Colonic mucosa (tissue), 4 donors: ENCODE measurements around the gene CCDC69. TPM values are rescaled to one million over a fixed set of nuclear protein-coding genes. Genes with fewer than 3 reads are reported as not detected.

Source experiments
- DNase-seq: peaks from one replicate; pipeline ENCODE4 v3.0.0-alpha.2; 2020
- H3K27ac ChIP-seq: fragments of 200-600 bp; one replicate; pipeline ENCODE4 v1.8.0; 2021
- H3K27me3 ChIP-seq: fragments of 200-600 bp; one replicate; pipeline ENCODE4 v1.8.0; 2021
- H3K36me3 ChIP-seq: fragments of 200-600 bp; one replicate; pipeline ENCODE4 v1.8.0; 2021
- H3K4me1 ChIP-seq: fragments of 200-600 bp; one replicate; pipeline ENCODE4 v1.8.0; 2021; ENCODE audit warnings: mild to moderate bottlenecking
- H3K4me3 ChIP-seq: fragments of 200-600 bp; one replicate; pipeline ENCODE4 v1.8.0; 2021
- H3K9ac ChIP-seq, 2 donors: one replicate each; pipeline ENCODE4 v1.7.0; 2013; ENCODE audit warnings: control low read depth in 2 of 2, low read depth in 2 of 2, low read length in 2 of 2
- H3K9me3 ChIP-seq: fragments of 200-600 bp; one replicate; pipeline ENCODE4 v1.8.0; 2021
- CTCF ChIP-seq: fragments of 200-600 bp; IDR thresholded peaks from one replicate; pipeline ENCODE4 v1.8.0; 2022; ENCODE audit warnings: antibody characterized with exemption, mild to moderate bottlenecking
- intact Hi-C: fragments of 100-400 bp; cut with DNase I; formaldehyde crosslinking; loops from one replicate; pipeline ENCODE4 v1.14.1; 2022
- total RNA-seq, 2 donors: library from RNA; stranded (reverse); fragmentation: NEBNext Ultra II Directional in 1 of 2; extraction: Animal tissue kit (Norgen Biotek cat#: 25700) in 1 of 2; gene quantifications; one replicate each; pipeline ENCODE4 v1.2.1, GENCODE V29; 2021
- donor health status: healthy.
- donor health status: DM: no; HTN: no; CAD: no.
- donor health status: DM: no; HTN: no; CAD: no.

Gene CCDC69
- total RNA-seq, 2 donors from 2014 or later = 4.2 to 23.8 TPM

- H3K4me3 ChIP-seq = no peak overlapping the region
- no peak overlapping the region for H3K27ac ChIP-seq
- H3K36me3 ChIP-seq = no peaks in the 10 kb centered on the region
- H3K9ac ChIP-seq = no peak overlapping the region
- H3K4me1 ChIP-seq = no peaks in the 10 kb centered on the region
- no peaks in the 10 kb centered on the region for H3K9me3 ChIP-seq
- no peak for DNase-seq
- H3K27me3 ChIP-seq = no peaks in the 10 kb centered on the region
- TF ChIP-seq CTCF = no peak
- intact Hi-C loops = no loop called here
Observed at GRCh38 chr5:151134228-151134627, 89.7 kb downstream of the CCDC69 start.

GRCh38 chr5:151132963-151133362, 90.9 kb downstream of the CCDC69 start:
- no peaks in the 10 kb centered on the region for H3K36me3 ChIP-seq
- no peak for TF ChIP-seq CTCF
- no peaks in the 10 kb centered on the region for H3K9me3 ChIP-seq
- no peak overlapping the region for H3K9ac ChIP-seq
- intact Hi-C loops = no loop called here
- H3K27me3 ChIP-seq = no peaks in the 10 kb centered on the region
- no peak for DNase-seq
- no peaks in the 10 kb centered on the region for H3K4me1 ChIP-seq
- no peak overlapping the region for H3K4me3 ChIP-seq
- H3K27ac ChIP-seq = no peak overlapping the region

Other genes with a start within 250 kb of the CCDC69 start
- 10 to 100 TPM; 30.2 to 60.5 TPM for gene GPX3, start 203.5 kb downstream of the CCDC69 start, total RNA-seq
- 100 to 1,000 TPM; 153 to 220 TPM for gene TNIP1, start 143.1 kb downstream of the CCDC69 start, total RNA-seq
- 10 to 100 TPM; 21.2 to 39.8 TPM for gene ANXA6, start 66.3 kb downstream of the CCDC69 start, total RNA-seq
- gene GM2A, start 29.1 kb upstream of the CCDC69 start, total RNA-seq = 10 to 100 TPM; 22.0 to 27.2 TPM
- gene SLC36A3, start 79.7 kb upstream of the CCDC69 start, total RNA-seq = not detected
- gene SLC36A2, start 123.5 kb upstream of the CCDC69 start, total RNA-seq = not detected
- 10 to 100 TPM; 20.2 to 30.6 TPM for gene SLC36A1, start 223.5 kb upstream of the CCDC69 start, total RNA-seq